Fibroblast of mammary gland (primary cell): Measurements from ENCODE around the gene ATXN2.
"Not testable (repeated sequence)": the region's sequence is repeated elsewhere in the genome, so short reads cannot be mapped to it uniquely, and the experiment has no call there.

ENCODE experiments used
- DNase-seq: peaks from one replicate; pipeline ENCODE4 v3.0.0-alpha.2; 2010; ENCODE audit warnings: low read depth
- H3K4me3 ChIP-seq: 2 replicates; pipeline ENCODE4 v1.5.1; 2011; ENCODE audit warnings: low read depth, mild to moderate bottlenecking, low read length, moderate library complexity; ENCODE audit not compliant: control insufficient read depth
- CTCF ChIP-seq: conservative IDR thresholded peaks from 2 replicates; pipeline ENCODE4 v1.5.1; 2011; ENCODE audit warnings: low read depth, low read length, inconsistent platforms; ENCODE audit not compliant: control insufficient read depth, insufficient read depth

The ATXN2 gene

GRCh38 chr12:111636209-111636945 is 37.3 kb upstream of the ATXN2 start:
- H3K4me3 ChIP-seq, result no peak overlapping the region
- no peak for TF ChIP-seq CTCF
- DNase-seq, result peak; percentile 57

GRCh38 chr12:111635524-111635923 is 36.4 kb upstream of the ATXN2 start:
- no peak for TF ChIP-seq CTCF
- peak; percentile 13 for DNase-seq
- no peak overlapping the region for H3K4me3 ChIP-seq

- no peak for TF ChIP-seq CTCF
Measured at GRCh38 chr12:111628505-111629260, 29.6 kb upstream of the ATXN2 start.

GRCh38 chr12:111626230-111626629 is 27.1 kb upstream of the ATXN2 start:
- no peak for DNase-seq
- no peak for TF ChIP-seq CTCF
- no peak overlapping the region for H3K4me3 ChIP-seq

More at GRCh38 chr12:111628505-111629260, 29.6 kb upstream of the ATXN2 start:
- no peak overlapping the region for H3K4me3 ChIP-seq
- DNase-seq, result no peak

GRCh38 chr12:111624540-111624939 is 25.4 kb upstream of the ATXN2 start:
- H3K4me3 ChIP-seq, result no peak overlapping the region
- no peak for TF ChIP-seq CTCF
- no peak for DNase-seq

GRCh38 chr12:111617841-111618240 is 18.7 kb upstream of the ATXN2 start:
- not testable (repeated sequence) for DNase-seq, H3K4me3 ChIP-seq

GRCh38 chr12:111616177-111616623 is 17.1 kb upstream of the ATXN2 start:
- TF ChIP-seq CTCF, result no peak
- H3K4me3 ChIP-seq, result no peak overlapping the region
- peak; percentile 57 for DNase-seq
